ELR (cell line): ENCODE measurements around the gene ADPRHL1.

ENCODE experiments used
- DNase-seq: peaks from one replicate; pipeline ENCODE4 v3.0.0-alpha.2; 2015; ENCODE audit warnings: low read depth

The ADPRHL1 gene

DNA sequence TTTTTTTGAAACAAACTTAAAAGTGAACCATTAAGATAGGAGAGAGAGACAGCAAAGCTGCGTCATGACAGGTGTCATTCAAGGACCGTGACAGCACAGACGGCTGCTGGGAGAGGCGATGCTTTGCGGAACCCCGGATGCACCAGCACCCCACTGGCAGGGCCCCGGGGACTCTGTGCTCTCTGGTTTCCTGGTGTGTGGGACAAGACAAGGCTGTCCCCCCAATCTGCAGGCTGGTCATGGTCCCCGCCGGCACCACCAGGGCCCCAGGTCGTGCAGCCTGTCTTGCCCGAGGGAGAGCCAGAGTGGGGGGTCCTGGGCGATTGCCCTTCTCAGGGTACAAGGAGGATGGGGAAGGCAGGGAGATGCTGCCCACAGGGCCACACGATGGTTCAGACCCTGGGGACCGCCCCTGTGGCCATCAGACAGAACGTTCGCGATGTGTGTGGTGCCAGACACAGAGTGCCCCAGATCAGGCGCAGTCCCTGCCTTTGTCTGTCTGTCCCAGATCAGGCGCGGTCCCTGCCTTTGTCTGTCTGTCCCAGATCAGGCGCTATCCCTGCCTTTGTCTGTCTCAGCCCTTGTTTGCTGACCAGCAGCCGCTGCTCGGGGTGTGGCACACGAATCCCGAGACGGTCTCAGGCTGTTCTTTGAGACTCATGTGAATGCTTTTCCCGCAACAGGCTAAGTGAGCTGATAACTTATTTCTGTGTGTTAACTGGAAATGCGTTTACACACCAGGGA is 36.1 kb downstream of the ADPRHL1 start:
- no peak for DNase-seq

DNA sequence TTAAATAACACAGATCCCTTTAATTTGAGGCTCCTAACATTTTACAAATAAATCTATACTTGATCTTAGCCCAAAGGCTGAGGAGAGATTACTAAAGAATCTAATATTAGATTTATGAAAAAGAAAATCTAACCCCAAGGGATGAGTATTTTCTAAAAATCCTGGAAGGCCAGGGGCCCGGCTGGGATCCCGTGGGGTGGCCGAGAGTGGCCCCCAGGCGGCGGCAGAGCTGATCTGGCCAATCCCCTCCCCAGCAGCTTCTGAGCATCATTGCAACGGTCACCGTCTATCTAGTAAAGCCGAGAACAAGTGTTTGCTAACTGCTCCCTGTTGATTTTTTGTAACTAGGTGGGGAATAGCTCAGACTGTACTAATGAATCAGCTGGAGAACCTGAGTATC is 37.5 kb downstream of the ADPRHL1 start:
- no peak for DNase-seq

DNA sequence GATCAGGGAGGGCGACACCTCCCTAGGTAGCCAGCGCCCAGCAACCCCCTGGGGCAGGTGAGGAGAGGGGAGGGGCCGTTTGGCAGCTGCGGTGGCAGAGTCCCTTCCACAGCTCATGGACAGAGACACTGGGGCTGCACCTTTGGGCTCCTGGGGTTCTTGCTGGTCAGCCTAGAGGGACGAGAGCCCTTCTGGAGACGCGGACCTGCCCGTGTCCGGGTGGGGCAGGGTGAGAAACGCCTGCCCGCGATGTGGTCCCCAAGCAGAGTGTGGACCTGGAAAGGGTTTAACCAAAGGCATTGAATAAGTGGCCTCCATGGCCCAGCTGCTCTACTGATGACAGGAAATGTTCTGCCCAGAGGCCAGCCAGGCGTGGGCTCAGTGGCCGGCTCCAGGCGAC is 38.3 kb downstream of the ADPRHL1 start:
- DNase-seq, result no peak

DNA sequence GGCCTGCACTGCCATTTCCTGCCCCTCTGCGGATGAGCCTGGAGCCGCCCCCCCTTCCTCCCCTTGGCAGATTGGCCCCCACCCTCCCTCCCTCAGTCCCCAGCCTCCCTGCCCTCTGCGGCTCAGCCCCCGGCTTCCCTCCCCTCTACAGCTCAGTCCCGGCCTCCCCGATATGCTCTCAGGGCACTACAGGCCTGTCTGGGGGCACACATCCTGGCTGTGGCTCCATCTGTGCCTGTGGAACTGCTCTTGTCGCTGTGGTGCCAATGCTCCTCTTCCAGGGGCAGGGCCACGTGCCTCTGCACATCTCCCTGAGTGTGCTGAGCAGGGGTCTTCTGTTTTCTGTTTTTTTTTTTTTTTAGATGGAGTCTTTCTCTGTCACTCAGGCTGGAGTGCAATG is 39.0 kb downstream of the ADPRHL1 start:
- DNase-seq, result no peak

DNA sequence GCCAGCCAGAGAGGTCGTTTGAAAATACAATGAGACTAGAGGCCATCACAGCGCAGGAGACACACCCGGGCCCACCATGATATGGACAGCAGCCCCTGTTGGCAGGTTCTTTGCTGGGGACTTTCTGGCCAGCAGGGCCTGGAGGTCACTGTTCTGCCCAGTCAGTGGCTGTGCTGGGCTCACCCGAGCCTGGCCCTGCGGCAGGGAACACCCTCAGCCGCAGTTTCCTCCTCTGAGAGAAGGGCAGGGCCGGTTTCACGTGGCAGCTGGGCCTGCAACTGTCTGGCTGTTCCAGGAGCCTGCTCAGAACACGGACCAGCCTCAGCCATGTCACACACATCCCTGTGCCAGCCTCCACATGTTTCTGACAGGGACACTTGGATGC is 39.4 kb downstream of the ADPRHL1 start:
- no peak for DNase-seq

DNA sequence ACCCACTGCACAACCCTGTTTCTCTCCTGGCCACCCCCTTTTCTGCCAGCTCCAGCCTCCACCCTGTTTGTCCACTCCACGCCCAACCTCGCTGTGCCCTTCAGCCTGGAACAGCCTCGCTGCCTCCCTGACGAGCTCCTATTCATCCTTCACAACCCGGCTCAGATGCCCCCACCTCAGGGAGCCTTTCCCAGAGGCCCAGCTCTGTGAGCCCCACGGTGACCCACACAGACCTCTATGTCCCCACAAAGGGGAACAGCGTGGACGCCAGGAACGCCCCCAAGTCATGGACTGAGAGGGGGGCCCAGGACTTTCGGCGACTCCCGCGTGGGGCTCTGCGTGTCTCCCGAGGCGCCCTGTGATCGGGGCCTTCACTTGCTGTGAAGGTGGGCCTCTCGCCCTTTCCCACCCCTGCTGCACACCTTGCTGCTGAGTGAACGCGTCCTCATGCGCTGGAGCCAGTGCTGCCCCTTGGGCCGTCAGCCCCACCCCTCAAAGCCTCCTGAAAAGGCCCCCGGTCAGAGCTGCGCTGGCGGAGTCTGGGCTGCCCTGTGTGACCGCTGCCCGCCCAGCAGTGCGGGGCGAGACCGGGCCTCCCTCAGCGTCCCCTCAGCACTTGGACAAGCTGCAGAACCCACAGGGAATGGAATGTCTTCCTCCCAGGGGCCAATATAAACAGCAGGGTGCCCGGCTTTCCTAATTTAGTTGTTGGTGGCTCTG is 40.0 kb downstream of the ADPRHL1 start:
- DNase-seq, result no peak

DNA sequence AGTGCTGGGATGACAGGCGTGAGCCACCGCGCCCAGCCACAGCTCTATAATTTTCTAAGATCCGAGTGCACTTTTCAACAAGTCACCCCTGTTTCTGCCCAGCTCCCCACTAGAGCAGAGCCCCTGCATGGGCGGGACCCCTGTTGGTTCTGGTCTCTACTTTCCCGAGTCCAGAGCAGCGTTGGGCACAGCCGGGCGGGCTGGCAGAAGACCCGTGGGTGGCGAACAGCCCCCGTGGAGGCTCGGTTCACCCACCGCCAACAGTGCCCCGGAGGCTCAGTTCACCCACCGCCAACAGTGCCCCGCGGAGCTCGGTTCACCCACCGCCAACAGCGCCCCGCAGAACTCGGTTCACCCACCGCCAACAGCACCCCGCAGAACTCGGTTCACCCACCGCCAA is 40.8 kb downstream of the ADPRHL1 start:
- DNase-seq, result no peak

DNA sequence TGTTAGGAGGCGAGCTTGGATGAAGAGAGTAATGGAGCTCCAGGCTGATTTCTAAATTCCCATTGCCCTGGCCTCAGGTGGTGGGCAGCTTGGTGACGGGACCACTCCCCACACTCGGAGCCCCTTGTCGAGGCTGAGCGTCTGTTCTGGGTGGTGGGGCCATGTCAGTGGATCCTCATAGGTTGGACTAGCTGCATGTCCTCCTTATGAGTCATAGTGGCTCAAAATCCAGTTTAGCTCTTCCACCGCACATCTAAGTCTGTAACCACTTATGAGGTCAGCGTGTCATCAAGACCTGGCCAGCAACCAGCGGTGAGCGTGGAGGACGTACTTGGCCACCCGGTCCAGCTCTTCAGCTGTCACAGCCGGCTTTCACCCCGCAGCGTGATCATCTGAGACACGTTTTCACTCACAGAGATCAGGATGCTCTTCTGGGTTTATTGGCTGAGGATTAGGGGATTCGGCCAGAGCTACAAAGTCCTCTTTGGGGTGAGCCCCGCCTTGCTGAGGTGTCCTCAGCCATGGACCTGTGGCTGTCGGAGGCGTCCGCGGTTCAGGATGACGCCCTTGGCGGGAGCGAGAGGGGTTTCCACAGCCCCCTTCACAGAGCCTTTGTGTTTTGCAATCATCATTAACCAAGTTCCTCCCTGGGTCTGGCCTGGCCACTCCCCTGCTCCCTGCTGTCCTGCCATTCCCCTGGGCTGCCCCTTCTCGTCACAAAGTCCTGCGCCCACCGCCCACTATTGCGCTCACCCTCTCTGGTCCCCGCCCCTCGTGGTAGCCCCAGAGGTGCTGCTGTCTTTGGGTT is 41.9 kb downstream of the ADPRHL1 start:
- DNase-seq, result peak; percentile 96

DNA sequence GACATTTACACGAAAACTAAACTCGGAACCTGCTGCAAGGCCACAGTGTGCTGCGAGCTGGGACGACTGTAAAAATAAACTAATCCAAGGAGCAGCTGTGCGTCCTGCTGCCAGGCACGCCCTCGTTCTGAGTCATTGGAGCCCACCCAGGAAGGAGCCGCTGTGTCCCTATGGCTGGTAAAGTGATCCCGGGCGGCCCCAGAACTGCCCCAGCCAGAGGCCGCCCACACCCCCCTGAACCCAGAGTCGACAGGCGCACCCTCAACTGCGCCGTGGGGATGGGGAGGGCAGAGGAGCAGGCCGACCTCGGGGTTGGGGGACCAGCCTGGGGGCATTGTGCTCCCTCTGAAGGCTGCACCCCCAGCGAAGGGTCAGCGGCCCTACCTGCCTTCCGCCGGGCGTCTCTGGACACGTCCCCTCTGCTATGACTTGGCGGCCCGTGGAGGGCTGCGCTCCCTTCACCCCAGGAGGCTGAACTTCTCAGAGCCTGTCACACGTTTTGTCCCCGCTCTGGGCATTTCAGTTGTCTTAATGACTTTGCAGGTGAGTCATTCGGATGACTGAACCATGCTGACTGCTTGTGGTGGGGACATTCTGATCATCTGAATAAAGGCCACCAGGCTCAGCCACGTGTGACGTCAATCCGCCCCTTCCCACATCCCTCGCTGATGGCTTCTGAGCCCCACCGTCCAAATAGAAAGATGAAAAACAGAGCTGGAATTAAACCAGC is 42.7 kb downstream of the ADPRHL1 start:
- peak; percentile 92 for DNase-seq

DNA sequence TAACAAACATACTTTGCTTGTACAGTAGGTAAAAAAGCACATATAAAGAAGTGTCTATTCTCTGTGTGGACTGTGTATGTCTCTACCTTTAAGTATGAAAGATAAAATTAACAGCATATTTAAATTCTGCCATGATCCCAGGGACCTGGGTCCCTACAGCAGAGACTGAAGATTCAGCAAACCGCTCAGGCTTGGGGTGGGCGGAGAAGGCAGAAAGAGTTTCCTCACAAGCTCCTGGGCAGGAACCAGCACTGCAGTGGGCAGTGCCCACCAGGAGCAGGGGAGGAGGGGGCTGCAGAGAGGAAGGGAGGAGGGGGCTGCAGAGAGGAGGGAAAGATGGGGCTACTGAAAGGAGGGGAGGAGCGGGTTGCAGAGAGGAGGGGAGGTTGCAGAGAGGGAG is 44.7 kb downstream of the ADPRHL1 start:
- no peak for DNase-seq

DNA sequence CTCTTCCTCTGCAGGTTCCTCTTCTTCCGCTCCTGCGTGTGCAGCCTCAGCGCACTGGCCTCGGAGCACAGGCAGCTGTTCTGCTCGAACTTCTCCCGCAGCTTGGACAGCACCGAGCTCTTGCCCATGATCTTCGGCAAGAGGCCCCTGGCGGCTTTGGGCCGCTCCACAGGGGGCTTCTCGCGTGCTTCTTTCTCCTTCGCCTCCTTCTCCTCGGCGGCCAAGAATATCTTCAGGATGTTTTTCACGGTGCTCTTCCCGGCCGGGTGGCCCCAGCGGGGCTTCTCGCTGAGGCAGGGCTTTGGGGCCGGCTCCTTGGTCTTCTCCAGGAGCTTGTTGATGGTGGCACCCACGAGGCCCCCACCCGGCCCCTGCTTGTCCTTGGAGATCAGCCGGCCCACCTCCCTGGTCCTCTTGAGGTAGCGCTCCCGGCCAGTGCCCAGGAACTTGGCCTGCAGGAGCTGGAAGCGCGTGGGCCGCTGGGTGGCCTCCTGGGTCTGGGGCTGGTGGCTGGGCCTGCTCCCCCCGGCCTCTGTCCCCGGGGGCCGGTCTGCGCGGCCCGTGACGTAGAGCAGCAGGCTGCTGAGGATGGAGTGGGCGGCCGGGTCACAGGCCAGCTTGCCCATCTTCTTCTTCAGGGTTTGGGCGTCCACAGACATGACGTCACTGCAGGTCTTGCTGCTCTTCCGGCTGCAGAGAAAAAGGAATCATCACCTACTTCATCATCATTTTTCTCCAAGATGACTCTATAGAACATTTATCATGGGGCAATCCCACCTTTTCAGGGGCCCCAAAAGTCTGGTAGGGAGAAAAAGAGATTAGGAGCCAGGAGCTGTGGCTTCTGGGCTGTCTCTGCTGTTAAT is 45.5 kb downstream of the ADPRHL1 start:
- no peak for DNase-seq

DNA sequence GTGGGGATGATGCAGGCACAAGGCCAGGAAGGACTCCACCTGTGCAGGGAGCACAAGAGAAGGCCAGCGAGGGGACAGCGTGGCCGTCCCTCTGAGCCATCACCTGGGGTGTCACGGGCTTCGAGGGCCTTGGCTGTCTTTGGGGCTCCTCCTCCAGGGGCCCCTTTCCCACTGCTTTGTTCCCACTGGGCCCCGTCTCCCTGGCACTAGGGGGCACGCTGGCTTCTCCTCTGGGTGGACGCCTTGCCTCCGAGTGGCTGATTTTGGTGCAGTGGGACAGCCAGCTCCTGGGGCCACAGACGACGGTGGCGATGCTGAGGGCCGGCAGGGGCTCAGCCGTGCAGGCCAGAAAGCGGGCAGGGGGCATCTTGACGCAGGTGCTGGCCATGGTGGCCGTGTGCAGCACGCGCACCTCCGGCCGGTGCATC is 46.2 kb downstream of the ADPRHL1 start:
- DNase-seq, result no peak

DNA sequence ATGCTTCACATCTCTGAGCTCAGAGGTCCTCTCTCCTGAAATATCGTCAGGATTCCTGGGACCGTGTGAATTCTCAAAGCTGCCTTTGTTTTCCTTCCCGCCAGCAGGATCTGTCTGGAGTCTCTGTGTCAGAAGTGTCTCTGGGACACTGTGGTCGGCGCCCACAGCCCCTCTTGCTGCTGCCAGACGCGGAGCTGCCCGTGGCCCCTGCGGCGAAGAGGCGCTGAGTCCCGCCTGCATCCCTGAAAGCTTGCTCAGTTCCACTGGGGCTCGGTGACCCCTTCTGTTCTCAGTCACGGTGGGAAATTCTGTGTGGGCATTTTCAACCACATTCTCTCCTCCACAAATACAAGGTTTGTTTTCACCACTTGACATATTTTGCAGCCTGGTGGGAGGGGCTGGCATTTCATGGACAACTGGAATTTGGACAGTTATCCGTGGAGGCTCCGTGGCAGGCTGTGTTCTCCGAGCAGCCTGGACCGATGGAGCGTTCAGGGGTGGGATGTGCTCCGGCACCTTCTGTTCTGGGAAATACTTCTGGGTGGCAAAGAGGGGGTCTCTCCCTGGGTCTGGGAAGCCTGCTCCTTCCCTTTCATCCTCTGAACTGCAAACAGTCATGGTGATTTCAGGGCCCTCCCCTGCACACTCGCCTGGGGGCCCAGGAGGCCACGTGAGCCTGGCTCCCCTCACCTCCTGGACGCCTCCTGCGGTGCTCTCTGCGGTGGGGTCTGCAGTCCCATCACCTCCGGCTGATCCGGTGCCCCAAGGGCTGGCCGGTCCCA is 46.8 kb downstream of the ADPRHL1 start:
- no peak for DNase-seq

DNA sequence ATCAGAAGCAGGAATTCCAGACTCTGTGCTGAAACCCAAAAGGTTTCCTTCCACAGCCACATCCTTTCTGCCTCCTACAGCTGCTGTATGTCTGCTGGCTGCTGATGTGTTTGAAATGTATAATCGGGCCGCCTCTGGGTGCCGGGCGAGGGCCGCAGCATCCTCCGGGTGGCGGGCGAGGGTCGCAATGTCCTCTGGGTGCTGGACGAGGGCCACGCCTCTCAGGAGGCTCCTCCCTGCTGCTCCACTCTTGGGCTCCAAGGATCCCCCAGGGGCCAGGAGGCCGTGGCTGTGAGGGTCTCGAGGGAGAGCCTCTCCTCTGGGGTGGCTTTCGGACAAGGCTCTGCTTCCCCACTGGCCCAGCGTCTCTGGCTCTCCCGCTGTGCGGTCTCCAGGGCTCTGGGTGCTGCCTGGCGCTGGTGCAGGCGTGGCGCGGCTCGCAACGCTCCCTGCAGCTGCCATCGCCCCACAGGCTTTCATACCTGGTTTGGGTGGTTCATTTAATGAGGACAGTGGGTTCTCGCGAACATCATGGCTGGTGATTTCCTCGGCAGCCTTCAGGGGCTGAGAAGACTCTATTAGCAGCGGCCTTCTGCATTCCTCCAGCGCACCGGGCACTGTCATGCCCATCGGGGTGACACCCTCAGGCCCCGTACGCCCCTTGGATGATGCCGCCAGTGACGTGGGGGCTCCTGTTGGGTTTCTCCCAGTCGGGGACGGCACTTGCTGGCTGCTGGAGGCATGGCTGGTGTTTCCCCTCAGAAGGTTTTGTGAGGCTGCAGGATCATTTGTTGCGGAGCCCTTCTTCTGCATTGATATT is 47.6 kb downstream of the ADPRHL1 start:
- no peak for DNase-seq

DNA sequence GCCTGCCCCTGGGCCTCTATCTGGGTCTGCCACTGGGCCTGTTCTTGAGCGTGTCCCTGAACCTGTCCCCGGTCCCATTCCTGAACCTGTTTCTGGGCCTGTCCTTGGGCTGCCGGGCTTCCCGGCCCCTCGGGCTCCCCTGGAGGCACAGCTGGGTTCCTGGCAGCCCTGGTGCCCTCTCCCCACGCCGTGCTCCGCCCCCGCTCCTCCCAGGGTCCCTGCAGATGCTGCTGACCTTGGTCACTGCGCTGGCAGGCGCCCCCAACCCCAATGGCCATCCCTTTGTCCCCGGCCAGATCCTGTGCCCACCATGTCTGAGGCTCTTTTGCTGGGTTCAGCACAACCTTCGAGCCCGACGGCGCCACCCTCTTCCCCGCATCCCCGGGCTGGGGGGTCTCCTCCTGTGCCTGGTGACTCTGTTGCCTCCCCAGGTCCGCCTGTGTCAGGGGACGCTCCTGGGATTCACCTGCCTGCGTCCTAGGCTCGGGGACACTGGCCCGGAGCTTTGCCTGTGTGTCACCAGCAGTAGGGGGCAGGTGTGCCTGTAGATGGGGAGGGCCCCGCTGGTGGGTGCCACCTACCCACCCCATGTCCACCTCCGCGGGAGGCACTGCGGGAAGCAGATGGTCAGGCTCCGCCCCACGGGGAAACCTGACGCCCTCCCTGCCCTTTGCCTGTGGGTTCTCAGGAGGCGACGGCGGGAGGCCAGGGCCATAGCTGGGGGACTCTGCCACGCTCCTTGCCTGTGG is 48.4 kb downstream of the ADPRHL1 start:
- no peak for DNase-seq

DNA sequence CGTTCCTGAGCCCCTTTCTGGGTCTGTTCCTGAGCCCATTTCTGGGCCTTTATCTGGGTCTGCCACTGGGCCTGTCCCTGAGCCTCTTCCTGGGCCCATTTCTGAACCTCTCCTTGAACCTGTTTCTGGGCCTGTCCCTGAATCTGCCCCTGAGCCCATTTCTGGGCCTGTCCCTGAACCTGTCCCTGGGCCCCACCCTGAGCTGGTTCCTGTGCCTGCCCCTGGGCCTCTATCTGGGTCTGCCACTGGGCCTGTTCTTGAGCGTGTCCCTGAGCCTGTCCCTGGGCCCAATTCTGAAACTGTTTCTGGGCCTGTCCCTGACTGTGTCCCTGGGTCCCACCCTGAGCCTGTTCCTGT is 48.9 kb downstream of the ADPRHL1 start:
- DNase-seq, result no peak

DNA sequence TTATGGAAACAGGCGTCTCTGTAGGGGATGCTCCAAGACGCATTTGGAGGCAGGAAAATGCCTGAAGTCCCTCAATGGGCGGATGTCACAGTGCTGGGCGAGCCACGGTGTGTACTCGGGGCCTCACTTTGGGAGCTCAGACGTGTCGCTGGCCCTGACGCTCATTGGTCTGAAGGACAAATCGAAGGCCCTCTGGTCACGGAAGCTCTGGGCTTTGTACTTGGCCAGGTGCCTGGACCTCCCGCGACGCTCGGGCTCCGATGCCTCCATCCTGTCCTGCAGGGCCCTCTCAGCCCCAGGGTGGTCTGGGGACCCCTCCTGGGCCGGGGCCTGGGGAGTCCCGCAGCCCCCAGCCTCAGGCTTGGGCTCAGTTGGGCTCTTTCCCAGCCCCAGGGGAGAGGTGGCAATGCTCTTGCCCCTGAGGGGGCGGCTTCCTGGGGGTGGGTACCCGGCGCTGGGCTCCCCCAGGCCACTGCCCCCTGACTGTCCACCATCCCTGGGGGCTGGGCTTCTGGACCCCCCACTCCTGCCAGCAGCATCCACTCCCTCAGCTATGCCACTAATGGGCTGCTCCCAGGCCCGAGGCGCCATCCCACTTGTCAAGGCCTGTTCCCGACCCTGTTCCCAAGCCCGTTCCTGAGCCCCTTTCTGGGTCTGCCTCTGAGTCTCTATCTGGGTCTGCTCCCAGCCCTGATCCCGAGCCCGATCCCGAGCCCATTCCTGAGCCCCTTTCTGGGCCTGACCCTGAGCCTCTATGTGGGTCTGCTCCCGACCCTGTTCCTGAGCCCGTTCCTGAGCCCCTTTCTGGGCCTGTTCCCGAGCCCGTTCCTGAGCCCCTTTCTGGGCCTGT is 49.8 kb downstream of the ADPRHL1 start:
- DNase-seq, result no peak
